ENCODE results near the gene ENTPD1.
"Not testable (repeated sequence)": the region's sequence is repeated elsewhere in the genome, so short reads cannot be mapped to it uniquely, and the experiment has no call there.

The ENTPD1 gene

GRCh38 chr10:95864906-95865813, 109.2 kb downstream of the ENTPD1 start:
- peak; percentile 63 for DNase-seq (ENCODE audit: low read depth)

DNA sequence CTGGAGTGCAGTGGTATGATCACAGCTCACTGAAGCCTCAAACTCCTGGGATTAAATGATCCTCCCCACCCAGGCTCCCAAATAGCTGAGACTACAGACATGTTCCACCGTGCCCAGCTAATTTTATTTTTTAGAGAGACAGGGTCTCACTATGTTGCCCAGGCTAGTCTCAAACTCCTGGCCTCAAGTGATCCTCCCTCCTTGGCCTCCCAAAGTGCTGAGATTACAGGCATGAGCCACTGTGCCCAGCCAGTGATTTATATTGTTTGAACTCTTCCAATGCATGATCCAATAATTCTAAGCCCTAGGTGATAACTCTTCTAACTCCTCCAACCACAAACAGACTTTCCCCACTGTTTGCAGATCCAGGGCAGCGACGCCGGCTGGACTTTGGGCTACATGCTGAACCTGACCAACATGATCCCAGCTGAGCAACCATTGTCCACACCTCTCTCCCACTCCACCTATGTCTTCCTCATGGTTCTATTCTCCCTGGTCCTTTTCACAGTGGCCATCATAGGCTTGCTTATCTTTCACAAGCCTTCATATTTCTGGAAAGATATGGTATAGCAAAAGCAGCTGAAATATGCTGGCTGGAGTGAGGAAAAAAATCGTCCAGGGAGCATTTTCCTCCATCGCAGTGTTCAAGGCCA, 110.0 kb downstream of the ENTPD1 start:
- no peak for DNase-seq (ENCODE audit: low read depth)

DNA sequence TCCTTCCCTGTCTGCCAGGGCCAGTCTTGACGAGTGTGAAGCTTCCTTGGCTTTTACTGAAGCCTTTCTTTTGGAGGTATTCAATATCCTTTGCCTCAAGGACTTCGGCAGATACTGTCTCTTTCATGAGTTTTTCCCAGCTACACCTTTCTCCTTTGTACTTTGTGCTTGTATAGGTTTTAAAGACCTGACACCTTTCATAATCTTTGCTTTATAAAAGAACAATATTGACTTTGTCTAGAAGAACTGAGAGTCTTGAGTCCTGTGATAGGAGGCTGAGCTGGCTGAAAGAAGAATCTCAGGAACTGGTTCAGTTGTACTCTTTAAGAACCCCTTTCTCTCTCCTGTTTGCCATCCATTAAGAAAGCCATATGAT, 110.5 kb downstream of the ENTPD1 start:
- no peak for DNase-seq (ENCODE audit: low read depth)

DNA sequence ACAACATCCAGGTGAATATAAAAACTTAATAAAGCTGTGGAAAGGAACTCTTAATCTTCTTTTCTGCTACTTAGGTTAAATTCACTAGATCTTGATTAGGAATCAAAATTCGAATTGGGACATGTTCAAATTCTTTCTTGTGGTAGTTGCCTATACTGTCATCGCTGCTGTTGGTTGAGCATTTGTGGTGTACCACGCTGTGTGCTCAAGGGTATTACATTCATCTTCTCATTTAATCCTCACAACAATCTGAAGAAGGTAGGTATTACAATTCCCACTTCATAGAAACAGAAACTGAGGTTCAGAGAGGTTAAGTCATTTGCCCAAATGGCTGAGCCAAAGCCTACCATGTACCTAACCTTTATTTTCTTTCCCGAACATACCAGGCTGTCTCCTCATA, 111.9 kb downstream of the ENTPD1 start:
- no peak for DNase-seq (ENCODE audit: low read depth)

- DNase-seq (ENCODE audit: low read depth): no peak
These were observed 116.3 kb downstream of the ENTPD1 start for GRCh38 chr10:95872158-95872711.

DNA sequence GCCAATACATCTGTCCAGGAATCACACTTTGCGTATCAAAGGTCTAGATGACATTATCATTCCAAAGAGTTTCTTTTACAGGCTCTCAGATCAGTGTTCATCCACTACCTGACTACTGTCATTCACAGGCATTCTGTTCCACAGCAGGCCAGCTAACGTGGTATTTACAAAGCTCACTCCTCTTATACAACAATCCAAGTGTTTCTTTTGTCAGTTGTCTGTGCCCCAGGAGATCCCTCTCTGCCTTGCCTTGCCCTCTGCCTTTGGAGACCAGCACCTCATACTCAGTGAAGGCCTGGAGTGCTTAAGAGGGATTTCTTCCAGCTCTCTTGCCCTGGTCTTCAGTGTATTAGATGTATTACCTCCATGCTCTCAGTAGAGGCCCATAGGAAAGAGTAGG, 117.2 kb downstream of the ENTPD1 start:
- no peak for DNase-seq (ENCODE audit: low read depth)

- no peak for DNase-seq (ENCODE audit: low read depth)
These were observed 117.7 kb downstream of the ENTPD1 start for GRCh38 chr10:95873651-95874050.

DNA sequence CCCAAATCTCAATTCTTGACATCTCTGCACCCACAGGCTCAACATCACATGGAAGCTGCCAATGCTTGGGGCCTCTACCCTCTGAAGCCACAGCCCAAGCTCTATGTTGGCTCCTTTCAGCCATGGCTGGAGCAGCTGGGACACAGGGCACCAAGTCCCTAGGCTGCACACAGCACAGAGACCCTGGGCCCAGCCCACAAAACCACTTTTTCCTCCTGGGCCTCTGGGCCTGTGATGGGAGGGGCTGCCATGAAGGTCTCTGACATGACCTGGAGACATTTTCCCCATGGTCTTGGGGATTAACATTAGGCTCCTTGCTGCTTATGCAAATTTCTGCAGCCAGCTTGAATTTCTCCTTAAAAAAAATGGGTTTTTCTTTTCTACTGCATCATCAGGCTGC, 118.8 kb downstream of the ENTPD1 start:
- DNase-seq (ENCODE audit: low read depth): not testable (repeated sequence)

DNA sequence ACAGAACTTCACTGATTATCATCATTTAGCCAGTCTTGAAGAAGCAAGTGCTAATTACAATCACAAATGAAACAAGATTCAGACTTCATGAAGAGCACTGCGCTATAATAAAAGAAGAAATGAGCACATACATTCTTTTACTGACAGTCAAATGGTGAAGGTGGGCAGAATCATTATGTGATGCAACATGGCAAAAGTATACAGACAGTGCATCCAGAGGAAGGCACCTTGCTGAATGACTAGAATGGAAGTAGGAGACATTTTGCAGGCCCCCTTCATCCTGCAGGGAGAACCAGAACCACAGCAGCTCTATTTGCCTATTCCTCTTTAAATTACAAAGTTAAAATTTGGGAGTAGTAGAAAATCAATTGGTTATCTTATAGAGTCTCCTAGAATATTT, 120.8 kb downstream of the ENTPD1 start:
- DNase-seq (ENCODE audit: low read depth): no peak

GRCh38 chr10:95877881-95878280, 121.9 kb downstream of the ENTPD1 start:
- DNase-seq (ENCODE audit: low read depth): no peak

- DNase-seq (ENCODE audit: low read depth): no peak
These were observed 124.7 kb downstream of the ENTPD1 start for GRCh38 chr10:95880704-95881103.

DNA sequence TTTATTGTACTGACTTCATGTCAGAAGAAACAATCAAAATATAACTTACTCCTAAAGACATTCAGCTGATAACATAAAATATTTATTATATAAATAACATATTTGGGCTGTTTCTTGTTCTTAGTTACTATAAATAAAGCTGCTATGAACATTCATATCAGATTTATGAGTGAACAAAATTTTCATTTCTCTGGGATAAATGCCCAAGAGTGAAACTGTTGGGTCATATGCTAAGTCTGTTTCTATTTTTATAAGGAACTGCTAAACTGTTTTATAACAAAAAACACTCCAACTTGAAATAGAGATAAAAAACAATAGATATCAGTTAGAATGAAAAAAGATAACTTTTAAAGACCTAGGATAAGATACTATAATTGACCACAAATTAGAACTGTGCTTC, 125.4 kb downstream of the ENTPD1 start:
- no peak for DNase-seq (ENCODE audit: low read depth)

DNA sequence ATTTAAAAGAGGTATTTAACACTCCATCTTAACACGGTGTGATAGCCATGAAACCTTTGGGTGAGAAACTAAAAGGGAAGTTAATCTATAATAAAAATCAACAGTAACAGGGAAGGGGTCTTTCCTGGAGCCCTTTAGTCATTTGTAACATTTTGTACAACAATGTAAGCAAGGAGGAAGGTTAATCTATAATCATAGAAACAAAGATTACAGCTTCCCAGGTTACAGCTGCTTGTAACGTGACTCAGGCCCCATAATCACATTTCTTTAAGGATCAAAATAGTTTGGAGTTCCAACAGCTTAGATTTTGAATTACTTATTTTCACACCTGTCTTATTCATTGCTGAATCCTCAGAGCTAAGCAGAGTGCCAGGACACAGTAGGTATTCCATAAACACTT, 133.9 kb downstream of the ENTPD1 start:
- no peak for DNase-seq (ENCODE audit: low read depth)

GRCh38 chr10:95896071-95896850, 140.3 kb downstream of the ENTPD1 start:
- no peak for DNase-seq (ENCODE audit: low read depth)

DNA sequence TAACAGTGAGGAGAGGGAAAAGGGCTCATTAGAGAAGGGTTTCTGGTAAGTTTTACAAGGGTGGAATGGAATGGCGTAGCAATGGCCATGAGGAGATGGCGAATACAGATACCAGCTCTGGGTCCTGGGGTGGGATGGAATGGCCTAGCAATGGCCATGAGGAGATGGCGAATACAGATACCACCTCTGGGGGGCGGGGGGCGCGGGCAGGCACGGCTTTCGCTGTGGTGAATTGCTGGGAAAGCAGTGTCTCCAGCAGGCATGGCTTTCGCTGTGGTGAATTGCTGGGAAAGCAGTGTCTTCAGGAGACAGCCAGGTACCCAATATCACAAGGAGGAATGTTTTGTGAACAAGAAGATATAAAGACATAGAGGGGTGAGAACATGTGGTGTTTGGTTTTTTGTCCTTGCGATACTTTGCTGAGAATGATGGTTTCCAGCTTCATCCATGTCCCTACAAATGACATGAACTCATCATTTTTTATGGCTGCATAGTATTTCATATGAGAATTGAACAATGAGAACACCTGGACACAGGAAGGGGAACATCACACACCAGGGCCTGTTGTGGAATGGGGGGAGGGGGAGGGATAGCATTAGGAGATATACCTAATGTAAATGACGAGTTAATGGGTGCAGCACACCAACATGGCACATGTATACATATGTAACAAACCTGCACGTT, 150.1 kb downstream of the ENTPD1 start:
- not testable (repeated sequence) for DNase-seq (ENCODE audit: low read depth)

GRCh38 chr10:95906677-95907455, 150.9 kb downstream of the ENTPD1 start:
- DNase-seq (ENCODE audit: low read depth): peak; percentile 27

- DNase-seq (ENCODE audit: low read depth): peak; percentile 49
These were observed 151.7 kb downstream of the ENTPD1 start, which contains the start of gene CC2D2B for GRCh38 chr10:95907456-95908253. Gene CC2D2B (plus strand): TSS chr10:95907975. CDS start chr10:95911324, 3,349 bp downstream.

GRCh38 chr10:95908450-95908849, 152.5 kb downstream of the ENTPD1 start:
- no peak for DNase-seq (ENCODE audit: low read depth)

GRCh38 chr10:95909561-95909960, 153.6 kb downstream of the ENTPD1 start:
- DNase-seq (ENCODE audit: low read depth): no peak

- DNase-seq (ENCODE audit: low read depth): not testable (repeated sequence)
These were observed 160.1 kb downstream of the ENTPD1 start for GRCh38 chr10:95916039-95916438.

Measured in fibroblast of the conjunctiva (primary cell).